HG03571 (cell line): Measurements from ENCODE around the gene RAB11B.
"Not testable (repeated sequence)": the region's sequence is repeated elsewhere in the genome, so short reads cannot be mapped to it uniquely, and the experiment has no call there.

ENCODE experiments used
- ATAC-seq: cut with Tn5 transposase; IDR thresholded peaks from one replicate; pipeline ENCODE4 v1.9.1; 2021; ENCODE audit not compliant: unreplicated experiment

Gene RAB11B

DNA sequence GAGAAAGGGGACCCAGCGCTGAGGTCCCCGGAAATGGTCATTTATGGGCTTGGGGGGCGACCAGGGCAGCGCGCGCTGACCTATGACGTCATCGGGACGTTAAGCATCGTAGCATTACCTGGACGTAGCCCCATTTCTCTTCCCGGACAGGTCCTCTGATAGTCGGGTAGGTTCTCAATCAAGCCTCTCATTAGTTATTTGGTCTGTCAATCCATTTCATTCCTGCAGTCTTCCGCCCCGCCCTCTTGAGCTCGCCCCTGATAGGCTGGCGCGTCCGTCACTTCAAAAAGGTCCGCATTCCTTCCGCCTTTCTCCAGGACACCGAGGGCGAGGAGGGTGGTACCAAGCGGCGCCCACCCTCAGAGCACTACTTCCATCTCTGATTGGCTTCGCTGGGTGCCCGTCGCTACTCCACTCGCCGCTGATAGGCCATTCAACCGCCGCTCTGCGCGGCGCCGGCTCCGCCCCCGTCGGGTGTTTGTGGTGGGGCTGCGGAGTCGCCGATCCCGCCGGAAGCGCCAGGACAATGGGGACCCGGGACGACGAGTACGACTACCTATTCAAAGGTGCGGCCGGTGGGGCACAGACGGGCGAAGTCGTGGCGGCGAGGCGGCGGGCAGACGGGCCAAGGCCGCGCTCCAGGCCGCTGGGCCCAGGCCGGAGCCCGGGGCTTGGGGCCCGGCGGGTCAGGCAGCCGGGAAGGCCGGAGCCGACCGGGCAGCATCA, at the start of gene RAB11B:
Gene RAB11B, plus strand, starts transcription at position 470 of the 726 bp plus-strand sequence. Its CDS starts 57 bp downstream, at position 527.
- peak; percentile 92 for ATAC-seq

DNA sequence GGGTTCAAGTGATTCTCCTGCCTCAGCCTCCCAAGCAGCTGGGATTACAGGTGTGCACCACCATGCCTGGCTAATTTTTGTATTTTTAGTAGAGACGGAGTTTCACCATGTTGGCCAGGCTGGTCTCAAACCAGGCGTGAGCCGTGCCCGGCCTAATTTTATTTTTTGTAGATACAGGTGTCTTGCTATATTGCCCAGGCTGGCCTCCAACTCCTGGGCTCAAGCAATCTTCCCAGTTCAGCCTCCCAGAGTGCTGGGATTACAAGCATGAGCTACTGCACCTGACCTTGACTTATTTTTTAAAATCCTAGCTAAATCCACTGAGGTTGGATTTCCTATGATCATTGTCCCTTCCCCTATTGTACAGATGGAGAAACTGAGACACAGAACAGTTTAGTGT, 48.7 kb upstream of the RAB11B start:
- not testable (repeated sequence) for ATAC-seq

DNA sequence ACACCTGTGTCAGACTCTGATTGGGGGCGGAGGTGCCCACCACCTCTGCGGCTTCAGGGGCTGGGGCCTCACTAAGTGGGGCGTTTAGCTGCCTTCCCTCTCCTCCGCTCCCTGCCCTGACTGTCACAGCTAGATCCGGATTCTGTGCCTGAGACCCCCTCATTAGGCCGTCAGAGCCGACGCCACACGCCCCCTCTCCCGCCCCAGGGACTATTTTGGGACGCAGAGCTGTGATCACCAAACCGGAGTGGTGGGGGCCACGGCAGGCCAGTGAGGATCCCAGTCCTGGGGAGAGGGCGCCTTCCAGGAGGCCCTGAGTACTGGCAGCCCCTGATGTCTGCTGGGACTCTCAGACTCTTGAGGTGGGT, 47.9 kb upstream of the RAB11B start:
- no peak for ATAC-seq

DNA sequence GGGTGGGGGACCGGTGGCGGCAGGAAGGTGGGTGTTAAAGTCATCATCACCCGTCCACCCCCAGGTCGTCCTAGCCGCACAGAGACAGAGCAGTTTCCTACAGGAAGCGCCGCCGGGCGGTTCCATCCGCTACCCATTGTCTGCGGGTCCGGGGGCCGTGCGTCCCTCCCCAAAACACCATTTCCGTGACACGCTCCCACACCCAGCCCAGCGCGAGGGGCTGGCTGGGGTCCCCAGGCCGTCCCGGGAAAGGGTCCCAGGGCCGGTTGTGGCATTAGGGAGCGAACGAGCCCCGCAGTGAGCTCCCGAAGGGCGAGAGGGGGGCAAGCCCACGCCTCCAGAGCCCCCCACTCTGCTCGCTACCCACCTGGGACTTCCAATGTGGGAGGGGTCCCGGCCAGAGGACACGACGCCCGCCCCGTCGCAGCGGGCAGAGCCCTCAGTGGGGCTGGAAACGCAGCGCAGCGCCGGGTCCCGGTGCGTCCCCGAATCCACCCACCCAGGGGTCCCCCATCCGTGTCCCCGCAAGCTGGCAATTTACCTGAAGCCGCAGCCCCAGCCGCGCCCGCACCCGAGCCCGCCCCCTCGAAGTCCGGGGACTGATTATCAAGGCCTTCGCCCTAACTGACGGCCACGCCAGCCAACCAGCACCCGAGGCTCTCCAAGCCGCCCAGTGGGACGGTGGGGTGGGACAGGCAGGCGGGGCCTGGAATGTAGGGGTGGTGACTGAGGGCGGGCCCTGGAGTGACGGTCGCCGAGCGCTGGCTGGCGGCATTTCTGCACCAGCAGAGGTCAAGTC, 47.3 kb upstream of the RAB11B start, which contains the start of gene KANK3:
Gene KANK3, minus strand, starts transcription at position 579 of the 799 bp plus-strand sequence. CDS start 5,434 bp downstream, outside the sequence.
- ATAC-seq, result peak; percentile 84

DNA sequence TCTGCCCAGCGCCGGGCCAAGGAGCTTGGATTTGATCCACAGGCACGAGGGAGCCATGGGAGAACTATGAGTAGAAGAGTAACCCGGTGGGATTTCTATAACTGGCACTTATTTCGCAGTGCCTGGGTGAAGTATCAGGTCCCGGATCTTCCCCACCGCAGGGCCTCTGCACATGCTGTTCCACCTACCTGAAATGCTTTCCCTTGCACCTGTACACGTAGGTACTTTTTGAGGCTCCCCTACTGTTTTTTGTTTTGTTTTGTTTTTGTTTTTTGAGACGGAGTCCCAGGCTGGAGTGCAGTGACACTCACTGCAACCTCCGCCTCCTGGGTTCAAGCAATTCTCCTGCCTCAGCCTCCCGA, 46.7 kb upstream of the RAB11B start:
- ATAC-seq, result no peak

DNA sequence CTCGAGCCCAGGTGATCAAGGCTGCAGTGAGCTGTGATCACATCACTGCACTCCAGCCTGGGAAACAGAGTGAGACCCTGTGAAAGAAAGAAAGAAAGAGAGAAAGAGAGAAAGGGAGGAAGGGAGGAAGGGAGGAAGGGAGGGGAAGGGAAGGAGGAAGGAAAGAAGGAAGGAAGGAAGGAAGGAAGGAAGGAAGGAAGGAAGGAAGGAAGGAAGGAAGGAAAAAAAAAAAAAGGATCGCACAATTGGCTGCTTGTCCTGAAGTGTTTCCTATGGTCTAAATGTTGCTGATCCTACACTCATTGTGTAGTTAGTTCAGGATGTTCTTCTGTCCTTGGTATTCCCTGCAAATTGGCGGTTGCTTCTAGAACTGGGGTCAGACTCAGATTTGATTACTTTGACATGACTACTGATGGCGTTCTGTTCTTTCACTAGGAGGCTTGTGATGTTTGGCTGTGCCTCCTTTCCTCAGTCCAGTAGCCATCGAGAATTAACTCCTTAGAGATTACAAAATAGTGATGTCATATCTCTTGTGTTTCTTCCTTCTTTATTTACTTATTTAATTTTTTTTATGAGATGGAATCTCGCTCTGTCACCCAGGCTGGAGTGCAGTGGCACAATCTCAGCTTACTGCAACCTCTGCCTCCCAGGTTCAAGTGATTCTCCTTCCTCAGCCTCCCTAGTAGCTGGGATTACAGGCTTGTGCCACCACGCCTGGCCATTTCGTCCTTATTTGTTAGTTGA, 40.4 kb upstream of the RAB11B start:
- ATAC-seq, result not testable (repeated sequence)

DNA sequence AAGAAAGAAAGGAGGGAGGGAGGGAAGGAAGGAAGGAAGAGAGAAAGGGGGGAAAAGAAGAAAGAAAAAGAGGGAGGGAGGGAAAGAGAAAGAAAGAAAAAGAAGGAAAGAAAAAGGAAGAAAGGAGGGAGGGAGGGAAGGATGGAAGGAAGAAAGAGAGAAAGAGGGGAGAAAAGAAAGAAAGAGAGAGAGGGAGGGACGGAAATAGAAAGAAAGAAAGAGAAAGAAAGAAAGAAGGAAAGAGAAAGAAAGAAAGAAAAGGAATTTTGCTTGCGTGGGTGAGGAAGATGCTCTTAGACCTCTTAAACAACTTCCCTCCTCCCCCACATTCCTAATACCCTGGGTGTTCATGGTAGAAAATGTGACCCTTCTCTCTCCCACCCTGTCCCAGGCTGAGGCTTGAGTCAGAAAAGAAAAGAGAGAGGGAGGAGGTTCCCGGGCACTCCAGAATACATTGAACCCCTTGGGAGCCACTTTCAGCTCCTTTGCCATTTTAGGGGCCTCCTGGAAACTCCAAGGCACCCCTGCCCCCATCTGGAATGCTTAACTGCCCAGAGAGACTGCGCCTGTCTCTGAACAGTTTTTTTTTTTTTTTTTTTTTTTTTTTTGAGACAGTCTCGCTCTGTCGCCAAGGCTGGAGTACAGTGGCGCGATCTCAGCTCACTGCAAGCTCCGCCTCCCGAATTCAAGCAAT, 37.9 kb upstream of the RAB11B start:
- ATAC-seq, result no peak

DNA sequence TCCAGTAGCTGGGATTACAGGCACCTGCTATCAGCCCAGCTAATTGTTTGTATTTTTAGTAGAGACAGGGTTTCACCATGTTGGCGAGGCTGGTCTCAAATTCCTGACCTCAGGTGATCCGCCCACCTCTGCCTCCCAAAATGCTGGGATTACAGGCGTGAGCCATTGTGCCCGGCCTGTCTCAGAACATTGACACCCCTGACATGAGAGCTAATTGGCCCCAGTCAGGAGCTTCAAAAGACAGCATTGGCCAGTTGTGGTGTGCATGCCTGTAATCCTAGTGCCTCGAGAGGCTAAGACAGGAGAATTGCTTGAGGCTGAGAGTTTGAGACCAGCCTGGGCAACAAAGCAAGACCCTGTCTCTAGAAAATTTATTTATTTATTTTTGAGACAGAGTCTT, 37.3 kb upstream of the RAB11B start:
- ATAC-seq, result not testable (repeated sequence)

DNA sequence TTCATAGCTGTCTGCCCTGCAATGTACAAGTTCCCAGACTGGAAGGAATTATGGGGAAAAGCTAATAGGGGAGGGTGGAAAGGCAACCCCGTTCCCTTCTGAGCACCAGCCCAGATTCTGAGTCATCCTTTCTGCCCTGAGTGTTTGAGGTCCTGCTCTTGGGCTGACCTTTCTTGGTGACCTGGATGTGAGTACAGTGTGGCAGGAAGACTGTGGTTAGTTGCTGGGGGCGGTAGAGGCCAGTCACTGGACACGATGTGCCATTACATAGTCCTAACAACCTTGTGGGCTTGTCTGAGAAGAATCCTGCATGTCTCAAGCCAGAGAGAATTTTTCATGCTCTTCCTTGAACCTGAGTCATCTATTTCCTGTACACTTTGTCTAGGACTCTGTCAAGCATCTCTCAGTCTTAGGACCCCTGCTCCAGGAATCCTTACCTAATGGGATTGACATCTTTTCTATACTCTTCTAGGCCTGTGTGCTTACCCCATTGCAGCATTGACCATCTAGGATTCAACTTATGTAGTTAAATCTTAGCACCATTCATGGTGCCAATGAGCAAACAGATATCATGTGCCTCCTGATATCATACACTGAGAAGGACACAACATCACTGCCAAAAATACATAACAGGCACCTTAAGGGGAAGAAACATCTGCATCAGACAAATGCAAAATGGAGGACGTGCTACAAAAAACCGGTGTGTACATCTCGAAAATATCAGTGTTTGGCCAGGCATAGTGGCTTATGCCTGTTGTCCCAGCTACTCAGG, 34.3 kb upstream of the RAB11B start:
- ATAC-seq, result no peak

DNA sequence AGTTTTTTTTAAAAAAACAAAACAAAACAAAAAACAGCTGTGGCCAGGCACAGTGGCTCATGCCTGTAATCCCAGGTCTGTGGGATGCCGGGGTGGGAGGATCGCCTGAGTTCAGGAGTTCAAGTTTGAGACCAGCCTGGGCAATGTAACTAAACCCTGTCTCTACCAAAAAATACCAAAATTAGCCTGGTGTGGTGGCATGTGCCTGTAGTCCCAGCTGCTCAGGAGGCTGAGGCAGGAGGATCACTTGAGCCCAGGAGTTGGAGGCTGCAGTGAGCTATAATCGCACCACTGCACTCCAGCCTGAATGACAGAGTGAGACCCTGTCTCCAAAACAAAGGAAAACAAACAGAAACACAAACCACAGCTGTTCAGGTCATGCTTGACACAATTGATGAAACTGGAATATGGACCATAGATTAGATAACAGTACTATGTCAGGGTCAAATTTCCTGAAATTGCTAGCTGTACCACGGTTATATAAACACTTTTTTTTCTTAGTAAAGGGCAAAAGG, 33.1 kb upstream of the RAB11B start:
- ATAC-seq, result no peak

DNA sequence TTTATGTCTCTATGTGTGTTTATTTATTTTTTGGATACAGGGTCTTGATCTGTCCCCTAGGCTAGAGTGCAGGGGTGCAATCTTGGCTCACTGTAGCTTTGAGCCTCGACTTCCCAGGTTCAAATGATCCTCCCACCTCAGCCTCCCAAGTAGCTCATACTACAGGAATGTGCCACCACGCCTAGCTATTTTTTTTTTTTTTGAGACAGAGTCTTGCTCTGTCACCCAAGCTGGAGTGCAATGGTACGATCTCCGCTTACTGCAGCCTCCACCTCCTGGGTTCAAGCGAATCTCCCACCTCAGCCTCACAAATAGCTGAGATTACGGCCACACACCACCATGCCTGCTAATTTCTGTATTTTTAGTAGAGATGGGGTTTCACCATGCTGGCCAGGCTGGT, 31.2 kb upstream of the RAB11B start:
- no peak for ATAC-seq

DNA sequence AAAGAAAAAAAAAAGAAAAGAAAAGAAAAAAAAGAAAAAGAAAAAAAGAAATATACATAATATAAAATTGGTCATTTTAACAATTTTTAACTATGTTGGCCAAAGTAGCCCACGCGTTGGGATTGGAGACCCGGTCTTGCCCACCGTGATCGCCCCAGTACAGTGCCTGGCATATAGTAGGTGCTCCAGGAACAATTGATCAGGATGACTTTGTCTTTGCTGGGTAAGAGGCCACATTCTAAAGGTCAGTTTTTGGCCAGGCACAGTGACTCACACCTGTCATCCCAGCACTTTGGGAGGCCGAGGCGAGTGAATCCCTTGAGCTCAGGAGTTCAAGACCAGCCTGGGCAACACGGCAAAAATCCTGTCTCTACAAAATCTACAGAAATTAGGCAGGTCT, 30.0 kb upstream of the RAB11B start:
- no peak for ATAC-seq

DNA sequence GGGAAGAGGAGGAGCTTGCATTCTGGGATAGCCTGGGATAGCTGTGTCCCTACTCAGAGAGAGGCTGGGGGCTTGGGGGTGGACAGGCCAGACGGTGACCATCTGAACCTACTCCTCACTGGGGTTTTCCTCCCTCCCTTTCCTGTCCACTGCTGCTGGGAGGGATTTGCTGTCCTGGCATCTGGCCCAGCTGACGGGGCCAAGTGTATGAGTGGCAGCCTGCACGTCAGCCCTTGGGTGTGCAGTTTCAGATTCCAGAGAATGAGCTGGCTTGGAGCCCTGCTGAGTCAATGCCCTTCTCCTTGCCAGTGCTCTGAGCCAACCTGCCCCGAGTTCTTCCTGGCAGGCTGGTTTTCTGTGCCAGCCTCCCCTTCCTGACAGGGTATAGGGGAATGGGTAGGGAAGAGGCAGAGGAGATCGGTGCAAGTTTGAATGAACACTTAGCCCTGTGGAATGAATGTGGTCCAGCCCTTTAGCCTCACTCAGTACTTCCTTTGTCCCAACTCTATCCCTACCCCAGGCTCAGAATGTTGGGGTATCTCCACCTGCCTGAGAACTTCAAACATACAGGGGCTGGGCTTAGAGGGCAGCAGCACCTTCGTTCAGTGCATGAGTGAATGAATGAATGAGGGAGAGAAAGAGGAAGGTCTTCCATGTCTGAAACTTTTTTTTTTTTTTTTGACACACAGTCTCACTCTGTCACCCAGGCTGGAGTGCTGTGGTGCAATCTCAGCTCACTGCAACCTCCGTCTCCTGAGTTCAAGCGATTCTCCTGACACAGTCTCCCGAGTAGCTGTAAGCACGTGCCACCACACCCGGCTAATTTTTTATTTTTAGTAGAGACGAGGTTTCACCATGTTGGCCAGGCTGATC, 28.0 kb upstream of the RAB11B start:
- ATAC-seq, result no peak

DNA sequence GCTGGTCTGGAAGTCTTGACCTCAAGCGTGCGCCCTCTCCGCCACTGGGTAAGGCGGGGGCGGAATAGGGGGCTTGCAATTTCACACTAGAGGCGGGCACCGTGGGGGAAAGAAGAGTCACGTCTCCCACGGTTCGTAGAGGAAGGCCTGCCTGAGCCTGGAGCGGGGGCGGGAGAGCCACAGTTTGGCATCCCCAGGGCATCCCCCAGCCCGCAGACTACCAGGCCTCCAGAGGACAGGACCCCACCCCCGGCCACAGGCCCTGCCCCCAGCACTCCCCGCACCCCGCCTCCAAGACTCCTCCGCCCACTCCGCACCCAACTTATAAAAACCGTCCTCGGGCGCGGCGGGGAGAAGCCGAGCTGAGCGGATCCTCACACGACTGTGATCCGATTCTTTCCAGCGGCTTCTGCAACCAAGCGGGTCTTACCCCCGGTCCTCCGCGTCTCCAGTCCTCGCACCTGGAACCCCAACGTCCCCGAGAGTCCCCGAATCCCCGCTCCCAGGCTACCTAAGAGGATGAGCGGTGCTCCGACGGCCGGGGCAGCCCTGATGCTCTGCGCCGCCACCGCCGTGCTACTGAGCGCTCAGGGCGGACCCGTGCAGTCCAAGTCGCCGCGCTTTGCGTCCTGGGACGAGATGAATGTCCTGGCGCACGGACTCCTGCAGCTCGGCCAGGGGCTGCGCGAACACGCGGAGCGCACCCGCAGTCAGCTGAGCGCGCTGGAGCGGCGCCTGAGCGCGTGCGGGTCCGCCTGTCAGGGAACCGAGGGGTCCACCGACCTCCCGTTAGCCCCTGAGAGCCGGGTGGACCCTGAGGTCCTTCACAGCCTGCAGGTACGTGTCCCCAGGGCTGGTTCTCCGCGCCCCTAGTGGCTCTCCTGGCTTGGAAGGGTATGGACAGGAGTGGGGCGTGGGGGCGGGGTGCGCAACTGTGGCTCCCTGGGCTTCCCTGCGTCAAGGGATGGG, 26.1 kb upstream of the RAB11B start, which contains the start of gene ANGPTL4:
Gene ANGPTL4, plus strand, starts transcription at position 353 of the 969 bp plus-strand sequence. Its CDS starts 167 bp downstream, at position 520.
- no peak for ATAC-seq

DNA sequence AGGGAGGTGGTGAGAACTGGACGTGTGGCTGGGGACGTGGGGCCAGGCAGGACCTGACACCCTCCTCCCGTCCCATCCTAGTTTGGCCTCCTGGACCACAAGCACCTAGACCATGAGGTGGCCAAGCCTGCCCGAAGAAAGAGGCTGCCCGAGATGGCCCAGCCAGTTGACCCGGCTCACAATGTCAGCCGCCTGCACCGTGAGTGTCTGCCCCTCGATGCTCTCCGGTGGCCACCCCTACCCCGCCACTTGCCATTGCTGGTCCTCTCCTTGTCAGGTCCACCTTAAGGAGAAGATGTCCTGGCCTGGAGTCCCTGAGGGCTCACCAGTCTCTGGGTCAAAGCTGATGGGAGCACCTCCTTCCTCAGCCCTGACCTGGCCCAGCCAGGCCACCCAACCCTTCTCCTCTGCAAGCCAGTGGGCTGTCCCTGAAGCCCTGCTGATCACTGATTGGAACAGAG, 24.0 kb upstream of the RAB11B start:
- ATAC-seq, result no peak

DNA sequence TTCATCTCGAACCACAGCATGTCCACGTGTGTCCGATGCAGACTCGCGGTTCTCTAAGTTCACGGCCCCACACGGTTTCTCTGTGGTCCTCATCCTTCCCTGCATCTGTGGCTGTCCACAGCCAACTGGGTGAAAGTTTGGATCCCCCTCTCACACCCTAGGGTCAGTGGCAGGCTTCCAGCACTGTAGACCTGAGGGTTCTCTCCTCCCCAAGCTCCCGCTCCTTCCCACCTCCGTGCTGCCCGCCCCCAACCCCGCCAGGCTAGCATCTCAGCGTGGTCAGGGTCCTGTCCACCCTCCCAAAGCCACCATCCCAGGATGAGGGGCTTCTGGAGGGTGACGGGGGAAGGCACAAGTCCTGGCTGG, 23.2 kb upstream of the RAB11B start:
- ATAC-seq, result no peak

DNA sequence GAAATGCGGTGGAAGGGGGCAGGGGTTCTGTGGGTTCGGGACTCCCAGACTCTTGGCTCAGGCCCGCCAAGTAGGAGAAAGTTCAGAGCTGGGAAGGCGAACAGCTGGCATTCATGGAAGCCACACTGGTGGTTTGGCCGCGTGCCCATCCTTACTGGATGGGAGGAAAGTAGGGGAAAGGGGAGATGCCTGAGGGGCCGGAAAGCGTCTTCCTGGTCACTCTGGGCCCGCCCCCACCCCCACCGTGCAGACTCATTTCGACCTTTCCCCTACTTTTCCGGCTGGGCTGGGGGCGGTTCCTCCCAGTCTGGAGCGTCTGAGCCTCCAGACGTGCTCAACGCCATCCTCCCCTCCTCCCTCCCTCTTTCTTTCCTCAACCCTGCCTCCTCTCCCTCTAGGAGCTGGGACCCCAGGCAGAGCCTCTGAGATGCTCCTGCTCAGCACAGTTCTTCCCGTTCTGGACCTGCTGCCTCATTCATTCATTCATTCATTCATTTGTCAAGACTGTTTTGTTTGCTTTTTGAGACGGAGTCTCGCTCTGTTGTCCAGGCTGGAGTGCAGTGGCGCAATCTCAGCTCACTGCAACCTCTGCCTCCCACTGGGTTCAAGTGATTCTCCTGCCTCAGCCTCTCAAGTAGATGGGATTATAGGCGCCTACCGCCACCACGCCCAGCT, 22.7 kb upstream of the RAB11B start:
- no peak for ATAC-seq
